ENCODE measurements around the gene GBP4. TPM values are rescaled to one million over a fixed set of nuclear protein-coding genes. Genes with fewer than 3 reads are reported as not detected.

GBP4 gene
- total and polyA plus RNA-seq, 2 experiments from 2014 or later, result 0.03 TPM; not detected in 1

DNA sequence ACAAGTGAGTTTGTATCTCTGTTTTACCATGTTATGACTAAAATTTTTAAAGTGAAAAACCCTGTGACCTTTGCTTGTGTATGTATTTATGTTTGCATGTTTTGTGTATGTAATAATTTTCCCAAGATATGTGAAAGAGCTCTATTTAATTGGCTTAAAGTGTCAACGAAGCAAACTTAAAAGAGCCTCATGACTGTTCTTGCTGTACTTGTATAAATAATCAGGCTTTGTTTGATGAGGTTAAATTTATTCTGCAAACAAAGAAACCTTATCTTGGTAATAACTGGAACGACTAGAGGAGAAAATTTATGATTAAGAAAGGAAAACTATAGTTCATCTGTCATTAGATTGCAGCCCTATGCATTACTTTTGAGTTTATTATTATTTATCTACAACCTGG is 29.6 kb downstream of the GBP4 start (continued):
- TF ChIP-seq, protein P1, sequence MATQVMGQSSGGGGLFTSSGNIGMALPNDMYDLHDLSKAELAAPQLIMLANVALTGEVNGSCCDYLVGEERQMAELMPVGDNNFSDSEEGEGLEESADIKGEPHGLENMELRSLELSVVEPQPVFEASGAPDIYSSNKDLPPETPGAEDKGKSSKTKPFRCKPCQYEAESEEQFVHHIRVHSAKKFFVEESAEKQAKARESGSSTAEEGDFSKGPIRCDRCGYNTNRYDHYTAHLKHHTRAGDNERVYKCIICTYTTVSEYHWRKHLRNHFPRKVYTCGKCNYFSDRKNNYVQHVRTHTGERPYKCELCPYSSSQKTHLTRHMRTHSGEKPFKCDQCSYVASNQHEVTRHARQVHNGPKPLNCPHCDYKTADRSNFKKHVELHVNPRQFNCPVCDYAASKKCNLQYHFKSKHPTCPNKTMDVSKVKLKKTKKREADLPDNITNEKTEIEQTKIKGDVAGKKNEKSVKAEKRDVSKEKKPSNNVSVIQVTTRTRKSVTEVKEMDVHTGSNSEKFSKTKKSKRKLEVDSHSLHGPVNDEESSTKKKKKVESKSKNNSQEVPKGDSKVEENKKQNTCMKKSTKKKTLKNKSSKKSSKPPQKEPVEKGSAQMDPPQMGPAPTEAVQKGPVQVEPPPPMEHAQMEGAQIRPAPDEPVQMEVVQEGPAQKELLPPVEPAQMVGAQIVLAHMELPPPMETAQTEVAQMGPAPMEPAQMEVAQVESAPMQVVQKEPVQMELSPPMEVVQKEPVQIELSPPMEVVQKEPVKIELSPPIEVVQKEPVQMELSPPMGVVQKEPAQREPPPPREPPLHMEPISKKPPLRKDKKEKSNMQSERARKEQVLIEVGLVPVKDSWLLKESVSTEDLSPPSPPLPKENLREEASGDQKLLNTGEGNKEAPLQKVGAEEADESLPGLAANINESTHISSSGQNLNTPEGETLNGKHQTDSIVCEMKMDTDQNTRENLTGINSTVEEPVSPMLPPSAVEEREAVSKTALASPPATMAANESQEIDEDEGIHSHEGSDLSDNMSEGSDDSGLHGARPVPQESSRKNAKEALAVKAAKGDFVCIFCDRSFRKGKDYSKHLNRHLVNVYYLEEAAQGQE (IDR thresholded peaks at IDR 0.05; ENCODE audit: unreplicated experiment), result no peak
- TF ChIP-seq STAT1 (IDR thresholded peaks at IDR 0.05; ENCODE audit: unreplicated experiment) (no peak), CREB1 (CRISPR knock-in tag; IDR thresholded peaks at IDR 0.05; ENCODE audit: low read depth) (no peak)

DNA sequence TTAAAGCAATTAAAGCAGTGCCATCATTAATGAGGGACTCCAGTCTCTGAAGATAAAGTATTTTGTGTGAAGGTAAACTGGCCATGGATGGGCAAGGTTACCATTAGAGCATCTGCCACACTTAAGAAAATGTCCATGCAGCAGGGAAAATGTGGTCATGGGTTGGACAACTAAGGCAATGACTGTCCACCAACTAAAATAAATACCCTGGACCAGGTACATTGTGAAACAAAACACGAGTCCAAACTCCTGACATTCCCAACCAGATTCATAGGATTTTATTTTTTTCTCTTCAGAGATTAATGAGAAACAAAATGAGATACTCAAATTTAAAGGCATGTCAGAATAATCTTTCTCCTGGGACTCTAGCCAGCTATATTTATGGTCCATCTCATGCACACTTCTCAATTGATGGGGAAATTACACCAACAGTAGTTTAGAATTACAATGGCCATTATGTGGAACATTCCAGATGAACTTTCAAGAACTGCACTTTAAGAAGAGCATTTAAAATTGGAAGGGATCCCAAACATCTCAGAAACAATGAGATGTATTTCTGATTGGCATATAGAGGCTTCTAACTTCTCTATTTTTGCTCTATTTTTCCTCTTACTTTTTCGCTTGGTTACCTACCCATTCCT is 31.0 kb downstream of the GBP4 start:
- Histone ChIP-seq H2AFZ (no peak overlapping the region), H3K27ac (ENCODE audit: low read depth) (no peak overlapping the region), H3K79me2 (replicated peaks; ENCODE audit: insufficient read depth) (no peaks in the 10 kb centered on the region), H3F3A (replicated peaks; ENCODE audit: low read depth) (no peaks in the 10 kb centered on the region), H3K9me2 (ENCODE audit: insufficient read depth) (0 out of 2 replicates have a peak, but pooled peaks cover 4% of the 10 kb centered on the region), H4K20me1 (replicated peaks; ENCODE audit: insufficient read depth) (no peaks in the 10 kb centered on the region), H3K27me3 (ENCODE audit: insufficient read depth) (no peaks in the 10 kb centered on the region), H3K4me1 (ENCODE audit: insufficient read depth) (no peaks in the 10 kb centered on the region), H3K4me3 (no peak overlapping the region), H3K4me2 (no peak overlapping the region), H3K36me3 (ENCODE audit: insufficient read depth) (no peaks in the 10 kb centered on the region)
- TF ChIP-seq STAT1 (IDR thresholded peaks at IDR 0.05; ENCODE audit: unreplicated experiment) (no peak), EZH2 (IDR thresholded peaks at IDR 0.05; ENCODE audit: low read depth, unreplicated experiment) (no peak), NANOG (IDR thresholded peaks at IDR 0.05; ENCODE audit: borderline replicate concordance) (no peak), EZH2phosphoT487 (IDR thresholded peaks at IDR 0.05; ENCODE audit: unreplicated experiment) (no peak), POLR2AphosphoS5 (IDR thresholded peaks at IDR 0.05; ENCODE audit: low read depth) (no peak), ZNF331 (CRISPR knock-in tag; IDR thresholded peaks at IDR 0.05; ENCODE audit: low read depth) (no peak)
- TF ChIP-seq, protein P2, sequence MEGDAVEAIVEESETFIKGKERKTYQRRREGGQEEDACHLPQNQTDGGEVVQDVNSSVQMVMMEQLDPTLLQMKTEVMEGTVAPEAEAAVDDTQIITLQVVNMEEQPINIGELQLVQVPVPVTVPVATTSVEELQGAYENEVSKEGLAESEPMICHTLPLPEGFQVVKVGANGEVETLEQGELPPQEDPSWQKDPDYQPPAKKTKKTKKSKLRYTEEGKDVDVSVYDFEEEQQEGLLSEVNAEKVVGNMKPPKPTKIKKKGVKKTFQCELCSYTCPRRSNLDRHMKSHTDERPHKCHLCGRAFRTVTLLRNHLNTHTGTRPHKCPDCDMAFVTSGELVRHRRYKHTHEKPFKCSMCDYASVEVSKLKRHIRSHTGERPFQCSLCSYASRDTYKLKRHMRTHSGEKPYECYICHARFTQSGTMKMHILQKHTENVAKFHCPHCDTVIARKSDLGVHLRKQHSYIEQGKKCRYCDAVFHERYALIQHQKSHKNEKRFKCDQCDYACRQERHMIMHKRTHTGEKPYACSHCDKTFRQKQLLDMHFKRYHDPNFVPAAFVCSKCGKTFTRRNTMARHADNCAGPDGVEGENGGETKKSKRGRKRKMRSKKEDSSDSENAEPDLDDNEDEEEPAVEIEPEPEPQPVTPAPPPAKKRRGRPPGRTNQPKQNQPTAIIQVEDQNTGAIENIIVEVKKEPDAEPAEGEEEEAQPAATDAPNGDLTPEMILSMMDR (conservative IDR thresholded peaks at IDR 0.05; ENCODE audit: low read depth in 2 of 2), result no peak
- Mint-ChIP-seq H3K9me3 (no peaks in the 10 kb centered on the region), H3K27ac (no peak overlapping the region), H3K36me3 (ENCODE audit: low read depth) (no peaks in the 10 kb centered on the region), H3K27me3 (ENCODE audit: insufficient read depth, low read depth, poor library complexity) (no peaks in the 10 kb centered on the region), H3K4me3 (no peak overlapping the region), H3K4me1 (no peaks in the 10 kb centered on the region)
- ATAC-seq (no peak), DNase-seq (ENCODE audit: low spot score) (no peak)
